ENCODE results near the gene LRWD1.
"Not testable (repeated sequence)": the region's sequence is repeated elsewhere in the genome, so short reads cannot be mapped to it uniquely, and the experiment has no call there.

Gene LRWD1

DNA sequence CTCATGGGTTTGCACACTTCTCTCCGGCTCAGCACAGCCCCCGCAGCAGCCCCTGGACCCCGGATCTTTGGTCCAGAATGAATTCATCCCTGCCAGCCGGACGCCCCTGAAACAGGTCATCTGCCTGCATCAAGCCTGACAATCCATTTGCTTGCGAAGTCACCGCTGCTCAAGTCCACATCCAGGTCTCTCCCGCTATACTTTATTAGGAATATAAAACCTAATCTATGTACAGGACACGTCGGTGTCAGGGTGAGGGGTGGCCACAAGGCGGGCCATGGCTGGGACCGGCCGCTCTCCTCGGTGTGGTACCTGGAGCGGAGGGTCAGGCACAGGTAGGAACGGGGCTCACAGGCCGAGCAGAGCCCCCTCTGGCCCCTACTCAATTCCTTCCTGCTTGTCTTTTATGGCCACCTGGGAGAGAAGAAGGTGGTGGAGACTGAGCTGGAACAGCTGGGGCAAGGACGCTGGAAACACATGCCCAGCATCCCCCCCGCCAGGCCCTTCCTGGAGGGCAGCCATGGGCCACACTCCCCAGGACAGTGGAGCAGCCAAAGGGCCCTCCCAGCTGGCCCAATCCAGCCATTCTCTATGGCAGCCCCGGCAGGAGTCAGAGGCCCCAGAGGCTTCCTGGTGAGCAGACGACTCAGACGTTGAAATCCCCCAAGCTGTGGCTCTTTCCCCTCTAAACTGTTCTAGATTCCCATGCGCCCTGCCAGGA is 8.6 kb downstream of the LRWD1 start:
- TF ChIP-seq, protein P1, sequence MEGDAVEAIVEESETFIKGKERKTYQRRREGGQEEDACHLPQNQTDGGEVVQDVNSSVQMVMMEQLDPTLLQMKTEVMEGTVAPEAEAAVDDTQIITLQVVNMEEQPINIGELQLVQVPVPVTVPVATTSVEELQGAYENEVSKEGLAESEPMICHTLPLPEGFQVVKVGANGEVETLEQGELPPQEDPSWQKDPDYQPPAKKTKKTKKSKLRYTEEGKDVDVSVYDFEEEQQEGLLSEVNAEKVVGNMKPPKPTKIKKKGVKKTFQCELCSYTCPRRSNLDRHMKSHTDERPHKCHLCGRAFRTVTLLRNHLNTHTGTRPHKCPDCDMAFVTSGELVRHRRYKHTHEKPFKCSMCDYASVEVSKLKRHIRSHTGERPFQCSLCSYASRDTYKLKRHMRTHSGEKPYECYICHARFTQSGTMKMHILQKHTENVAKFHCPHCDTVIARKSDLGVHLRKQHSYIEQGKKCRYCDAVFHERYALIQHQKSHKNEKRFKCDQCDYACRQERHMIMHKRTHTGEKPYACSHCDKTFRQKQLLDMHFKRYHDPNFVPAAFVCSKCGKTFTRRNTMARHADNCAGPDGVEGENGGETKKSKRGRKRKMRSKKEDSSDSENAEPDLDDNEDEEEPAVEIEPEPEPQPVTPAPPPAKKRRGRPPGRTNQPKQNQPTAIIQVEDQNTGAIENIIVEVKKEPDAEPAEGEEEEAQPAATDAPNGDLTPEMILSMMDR (IDR thresholded peaks at IDR 0.05; ENCODE audit: control insufficient read depth, extremely low read depth, insufficient read depth) = no peak
- DNase-seq (ENCODE audit: low read depth) = no peak
- H3K4me3 ChIP-seq (ENCODE audit: low read depth, low read length) = no peak overlapping the region

DNA sequence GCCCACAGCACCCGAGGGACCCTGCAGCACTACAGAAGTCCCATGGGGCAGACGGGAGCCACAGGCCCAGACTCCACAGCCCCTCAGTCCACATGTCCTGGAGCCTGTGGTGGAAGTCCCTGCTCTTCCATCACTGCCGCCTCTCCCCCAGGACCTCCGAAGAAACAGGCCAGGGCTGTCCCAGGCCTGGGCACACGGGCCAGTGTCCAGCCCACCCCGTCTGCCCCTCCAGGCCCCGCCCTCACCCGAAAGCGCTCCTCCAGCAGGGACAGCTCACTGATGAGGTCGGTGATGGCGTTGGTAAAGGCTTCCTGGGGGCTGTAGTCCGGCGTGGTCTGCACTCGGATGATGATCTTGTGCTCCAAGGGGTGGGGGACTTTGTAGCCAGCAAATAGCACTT is 9.3 kb downstream of the LRWD1 start:
- not testable (repeated sequence) for DNase-seq (ENCODE audit: low read depth); H3K4me3 ChIP-seq (ENCODE audit: low read depth, low read length)

DNA sequence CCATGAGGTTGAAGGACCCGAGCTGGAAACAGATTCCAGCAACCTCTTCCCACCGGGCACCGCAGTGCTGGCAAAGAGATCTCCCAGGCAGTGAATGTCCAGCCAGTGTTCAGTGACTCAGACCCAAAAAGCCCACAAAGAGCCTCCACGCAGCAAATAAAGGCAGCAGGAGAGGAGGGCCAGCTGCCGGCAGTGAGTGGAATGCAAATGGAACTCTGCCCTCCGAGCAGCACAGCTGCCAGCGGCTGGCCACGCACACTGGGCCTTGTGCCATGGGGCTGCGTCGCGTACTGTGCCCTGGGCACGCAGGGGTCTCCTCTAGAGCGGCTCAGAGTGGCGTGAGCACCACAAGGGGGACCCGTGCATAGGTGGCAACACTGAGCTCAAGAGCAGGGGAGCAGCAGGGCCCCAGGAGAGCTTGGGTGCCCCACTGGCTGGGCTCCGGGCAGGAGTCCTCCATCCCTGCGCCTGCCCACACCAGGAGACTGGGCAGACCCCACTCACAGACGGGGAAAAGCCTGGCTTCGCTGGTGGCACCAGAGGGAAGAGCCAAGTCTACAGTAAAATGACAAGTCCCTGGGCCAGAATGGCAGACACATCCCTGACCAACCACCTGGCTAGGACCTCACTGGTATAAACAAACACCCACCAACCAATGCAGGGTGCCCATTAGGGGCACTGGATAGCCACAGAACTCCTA is 10.1 kb downstream of the LRWD1 start:
- not testable (repeated sequence) for DNase-seq (ENCODE audit: low read depth); H3K4me3 ChIP-seq (ENCODE audit: low read depth, low read length)

DNA sequence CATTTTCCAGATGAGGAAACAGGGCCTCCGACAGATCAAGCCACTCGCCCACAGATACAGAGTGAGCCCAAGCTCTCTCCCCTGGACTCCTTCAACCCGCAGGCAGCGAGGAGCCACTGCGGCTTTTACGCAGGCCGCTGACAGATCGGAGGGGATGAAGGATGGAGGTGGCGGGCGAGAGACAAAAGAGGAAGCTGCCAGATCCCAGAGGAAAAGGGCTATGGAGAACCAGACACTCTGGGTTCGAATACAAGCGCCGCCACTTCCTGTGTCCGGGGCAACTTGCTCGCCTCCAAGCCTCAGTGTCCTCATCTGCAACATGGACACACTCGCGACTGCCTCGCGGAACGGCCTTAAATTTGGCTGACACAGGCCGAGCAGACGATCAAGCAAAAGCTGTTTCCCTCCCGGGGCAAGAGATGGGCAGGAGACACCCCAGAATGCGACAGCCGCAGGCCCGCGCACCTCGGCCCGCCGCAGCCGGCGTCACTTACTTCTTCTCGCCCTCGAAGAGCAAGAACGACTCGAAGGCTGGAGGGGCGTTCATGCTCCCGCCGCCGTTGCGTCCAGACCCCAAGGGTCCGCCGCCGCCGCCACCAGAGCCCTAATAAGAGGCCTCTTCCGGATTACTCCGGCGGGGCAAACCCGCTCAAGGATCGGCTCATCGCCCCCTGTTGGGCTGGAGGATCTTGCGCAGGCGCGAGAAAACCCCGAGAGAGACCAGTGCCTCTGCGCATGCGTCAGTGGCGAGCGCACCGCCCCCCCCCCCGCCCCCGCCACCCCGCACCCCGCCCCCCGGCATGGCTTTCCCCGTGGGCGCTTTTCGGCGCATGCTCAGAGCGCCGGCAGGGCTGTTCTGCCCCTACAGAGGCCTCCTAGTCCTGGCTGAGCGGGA is 13.8 kb downstream of the LRWD1 start, which contains the start of gene POLR2J:
Gene POLR2J (minus strand): TSS at position 609 of the 895 bp plus-strand sequence. CDS start 62 bp downstream, at position 547.
- not testable (repeated sequence) for DNase-seq (ENCODE audit: low read depth)
- peak within 1 kb of the TSS; percentile 45 for H3K4me3 ChIP-seq (ENCODE audit: low read depth, low read length)
- TF ChIP-seq, protein P1 (IDR thresholded peaks at IDR 0.05; ENCODE audit: control insufficient read depth, extremely low read depth, insufficient read depth) = peak; percentile 40

DNA sequence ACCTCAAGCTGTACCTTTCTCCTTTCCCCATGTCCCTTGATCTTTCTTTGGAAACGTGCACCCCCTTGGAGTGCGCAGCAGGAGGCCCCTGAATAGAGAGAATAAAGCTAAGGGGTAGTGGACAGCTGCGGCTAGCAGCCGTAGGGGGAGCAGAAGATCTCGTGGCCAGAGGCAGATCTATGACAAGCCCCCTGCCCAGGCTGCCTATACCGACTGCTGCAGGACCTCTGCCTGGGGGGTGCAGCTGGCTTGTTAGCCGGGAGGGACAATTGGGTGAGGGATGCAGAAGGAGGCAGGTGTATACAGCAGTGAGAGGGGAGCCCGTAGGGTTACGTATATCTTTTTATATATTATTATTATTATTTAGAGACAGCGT is 14.4 kb downstream of the LRWD1 start:
- H3K4me3 ChIP-seq (ENCODE audit: low read depth, low read length); DNase-seq (ENCODE audit: low read depth): not testable (repeated sequence)

DNA sequence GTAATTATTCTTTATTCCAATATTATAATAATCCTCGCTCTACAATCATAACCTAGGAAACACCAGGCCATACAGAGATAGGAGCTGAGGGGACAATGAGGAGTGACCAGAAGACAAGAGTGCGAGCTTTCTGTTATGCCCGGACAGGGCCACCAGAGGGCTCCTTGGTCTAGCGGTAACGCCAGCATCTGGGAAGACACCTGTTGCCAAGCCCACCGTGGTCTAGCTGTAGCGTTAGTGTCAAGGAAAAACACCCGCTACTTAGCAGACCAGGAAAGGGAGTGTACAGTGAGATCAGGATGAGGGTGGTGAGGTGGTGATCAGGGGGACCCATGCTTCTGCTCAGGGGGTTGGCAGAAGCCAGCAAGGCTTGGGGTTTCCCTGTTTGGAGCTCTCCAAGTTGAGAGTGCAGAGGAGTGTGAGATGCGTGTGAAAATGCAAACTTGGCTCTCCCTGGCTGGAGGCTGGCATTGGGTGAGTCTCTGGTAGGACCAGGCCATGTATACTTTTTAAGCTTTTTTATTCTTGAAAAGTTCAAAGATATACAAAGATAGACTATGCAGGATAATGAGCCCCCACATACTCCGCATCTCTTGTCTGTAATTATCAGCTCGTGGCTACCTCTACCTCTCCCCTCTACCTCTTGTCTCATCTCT is 15.3 kb downstream of the LRWD1 start:
- not testable (repeated sequence) for H3K4me3 ChIP-seq (ENCODE audit: low read depth, low read length); DNase-seq (ENCODE audit: low read depth)

DNA sequence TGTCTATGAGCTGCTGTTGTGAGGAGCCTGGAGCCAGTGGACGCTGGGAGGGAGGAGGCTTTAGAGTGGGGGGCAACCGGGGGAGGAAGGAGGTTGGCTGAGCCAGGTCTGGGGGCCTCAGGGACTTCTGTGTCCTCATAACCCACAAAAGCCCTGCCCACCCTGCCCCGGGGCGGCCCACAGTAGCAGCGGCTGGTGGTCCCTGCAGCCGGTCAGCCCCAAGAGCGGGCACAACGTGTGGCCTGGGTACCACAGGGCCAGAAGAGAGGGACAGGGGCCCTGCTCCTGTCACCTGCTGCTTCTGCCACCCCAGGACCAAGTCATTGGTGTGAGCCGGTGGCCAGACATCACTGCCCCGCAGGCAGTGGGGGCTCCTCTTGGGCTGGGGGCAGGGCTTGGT is 17.2 kb downstream of the LRWD1 start:
- not testable (repeated sequence) for DNase-seq (ENCODE audit: low read depth); H3K4me3 ChIP-seq (ENCODE audit: low read depth, low read length)

DNA sequence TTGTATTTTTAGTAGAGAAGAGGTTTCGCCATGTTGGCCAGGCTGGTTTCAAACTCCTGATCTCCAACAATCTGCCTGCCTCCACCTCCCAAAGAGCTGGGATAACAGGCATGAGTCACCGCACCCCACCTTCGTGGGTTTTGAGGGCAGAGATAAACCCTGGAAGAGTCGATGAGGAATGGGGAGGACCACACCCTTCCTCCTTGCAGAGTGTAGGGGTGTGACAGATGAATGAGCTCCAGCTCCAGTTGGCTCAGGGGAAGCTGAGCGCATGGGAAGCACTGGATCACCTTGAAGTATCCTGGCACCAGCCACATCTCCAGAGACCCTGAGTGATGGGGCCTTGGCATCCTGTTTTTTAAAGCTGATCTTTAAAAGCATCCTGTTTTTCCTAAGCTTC is 19.5 kb downstream of the LRWD1 start:
- DNase-seq (ENCODE audit: low read depth); H3K4me3 ChIP-seq (ENCODE audit: low read depth, low read length): not testable (repeated sequence)

DNA sequence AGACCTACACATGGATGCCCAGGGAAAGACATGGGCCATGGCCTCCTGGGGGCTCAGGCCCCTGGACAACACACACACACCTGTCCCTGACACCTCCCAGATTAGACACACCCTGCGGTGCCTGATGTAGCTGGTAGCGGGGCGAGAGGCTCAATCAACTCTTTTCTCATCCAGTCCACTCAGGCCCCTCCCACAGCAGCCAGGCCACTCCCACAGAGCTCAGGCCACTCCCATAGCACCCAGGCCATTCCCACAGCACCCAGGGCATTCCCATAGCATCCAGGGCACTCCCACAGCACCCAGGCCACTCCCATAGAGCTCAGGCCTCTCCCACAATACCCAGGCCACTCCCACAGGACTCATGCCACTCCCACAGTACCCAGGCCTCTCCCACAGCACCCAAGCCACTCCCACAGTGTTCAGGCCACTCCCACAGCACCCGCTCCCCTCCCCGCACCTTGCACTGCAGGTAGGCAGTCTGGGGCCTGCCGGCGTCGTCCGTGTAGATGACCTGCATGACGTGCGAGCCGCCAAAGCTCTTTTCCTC is 25.8 kb downstream of the LRWD1 start:
- DNase-seq (ENCODE audit: low read depth); H3K4me3 ChIP-seq (ENCODE audit: low read depth, low read length): not testable (repeated sequence)

DNA sequence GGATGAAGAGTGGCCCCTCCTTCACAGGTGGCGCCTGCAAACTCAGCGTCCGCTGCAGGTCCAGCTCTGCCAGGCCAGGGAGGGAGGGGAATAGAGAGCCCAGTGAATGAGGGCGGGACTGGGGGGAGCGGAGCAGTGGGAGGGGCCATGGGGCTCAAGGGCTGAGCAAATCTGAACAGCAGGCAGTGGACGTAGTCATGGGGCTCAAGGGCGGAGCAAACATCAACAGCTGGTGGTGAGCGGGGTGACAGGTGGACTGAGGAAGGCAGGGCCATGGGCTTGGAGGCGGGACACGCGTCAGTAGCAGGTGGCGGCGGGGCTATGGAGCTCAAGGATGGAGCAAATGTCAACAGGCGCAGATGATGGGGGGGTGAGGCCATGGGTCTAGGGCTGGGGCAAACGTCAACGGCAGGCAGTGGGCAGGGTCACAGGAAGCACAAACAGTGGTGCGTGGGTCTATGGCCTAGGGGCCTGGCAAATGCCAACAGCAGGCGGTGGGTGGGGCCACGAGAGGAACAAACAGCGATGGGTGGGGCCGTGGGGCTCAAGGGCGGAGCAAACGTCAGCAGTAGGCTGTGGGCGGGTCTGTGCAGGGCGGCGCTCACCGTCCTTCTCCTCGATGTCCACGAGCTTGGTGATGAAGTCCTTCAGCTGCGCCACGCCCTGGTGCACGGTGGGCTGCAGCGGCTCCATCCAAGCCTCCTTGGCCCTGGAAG is 28.6 kb downstream of the LRWD1 start:
- H3K4me3 ChIP-seq (ENCODE audit: low read depth, low read length); DNase-seq (ENCODE audit: low read depth): not testable (repeated sequence)

DNA sequence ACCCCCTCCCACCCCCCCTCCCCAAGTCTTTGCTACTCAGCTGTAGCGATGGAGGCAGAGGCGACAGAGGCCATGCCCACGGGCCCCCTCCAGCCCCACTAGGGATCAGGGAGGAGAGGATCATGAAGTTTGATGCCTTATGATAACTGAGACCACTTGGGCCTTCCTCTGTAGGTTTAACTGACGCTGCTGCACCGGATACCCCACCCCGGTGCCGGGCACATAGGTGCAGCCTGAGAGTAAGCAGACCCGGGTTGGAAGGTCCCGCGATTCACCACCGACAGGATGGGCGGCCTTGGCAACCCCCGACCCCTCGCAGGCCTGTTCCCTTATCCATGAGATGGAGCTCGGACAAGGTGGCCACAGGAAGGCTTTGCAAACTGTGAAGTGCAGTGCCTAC is 29.2 kb downstream of the LRWD1 start:
- DNase-seq (ENCODE audit: low read depth); H3K4me3 ChIP-seq (ENCODE audit: low read depth, low read length): not testable (repeated sequence)

DNA sequence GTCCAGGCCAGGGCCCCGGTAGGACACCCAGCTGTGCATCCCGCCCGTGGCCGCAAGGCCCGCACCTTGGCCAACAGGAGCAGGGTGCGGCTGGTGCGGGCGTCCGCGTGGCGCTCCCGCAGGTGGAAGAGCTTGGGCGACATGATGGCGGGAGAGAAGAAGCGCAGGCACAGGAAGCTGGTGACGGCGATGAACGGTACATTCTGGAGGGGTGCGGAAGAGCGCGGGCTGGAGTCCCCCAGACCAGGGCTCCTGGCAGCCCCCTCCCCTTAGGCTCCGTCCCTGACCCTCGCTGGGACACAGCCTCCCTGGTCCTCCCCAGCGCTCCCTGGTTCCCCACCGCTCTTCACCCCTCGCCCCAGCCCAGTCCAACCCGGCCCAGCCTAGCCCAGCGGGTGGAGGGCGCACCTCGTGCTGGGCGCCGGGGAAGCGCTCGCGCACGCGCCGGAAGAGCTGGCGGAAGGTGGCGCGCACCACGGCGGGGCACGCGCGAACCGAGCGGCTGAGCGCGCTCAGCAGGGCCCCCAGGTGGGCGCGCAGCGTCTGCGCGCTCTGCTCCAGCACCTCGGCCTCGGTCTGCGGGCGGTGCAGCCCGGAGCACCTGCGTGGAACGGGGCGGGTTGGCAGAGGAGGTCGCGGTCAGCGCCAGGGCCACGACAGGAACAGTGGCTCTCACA is 29.8 kb downstream of the LRWD1 start:
- H3K4me3 ChIP-seq (ENCODE audit: low read depth, low read length); DNase-seq (ENCODE audit: low read depth): not testable (repeated sequence)

DNA sequence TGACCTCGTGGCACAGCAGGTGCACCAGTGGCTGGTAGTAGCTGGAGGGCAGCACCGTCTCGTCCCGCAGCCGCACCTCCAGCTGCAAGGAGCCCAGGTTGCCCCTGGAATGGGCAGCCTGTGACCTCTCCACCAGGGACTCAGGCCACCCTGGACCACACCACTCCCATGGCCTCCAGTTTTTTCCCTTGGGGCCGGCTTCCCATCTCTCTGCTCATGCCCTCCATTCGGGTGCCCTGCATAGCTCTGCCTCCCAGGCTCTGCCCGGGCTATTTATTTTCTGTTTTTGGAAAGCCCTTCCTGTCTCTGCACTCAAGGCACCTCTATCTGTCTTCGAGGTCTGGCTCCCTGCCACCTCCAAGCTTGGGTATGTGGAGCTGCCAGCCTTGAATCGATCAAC is 32.1 kb downstream of the LRWD1 start:
- not testable (repeated sequence) for H3K4me3 ChIP-seq (ENCODE audit: low read depth, low read length); DNase-seq (ENCODE audit: low read depth)

DNA sequence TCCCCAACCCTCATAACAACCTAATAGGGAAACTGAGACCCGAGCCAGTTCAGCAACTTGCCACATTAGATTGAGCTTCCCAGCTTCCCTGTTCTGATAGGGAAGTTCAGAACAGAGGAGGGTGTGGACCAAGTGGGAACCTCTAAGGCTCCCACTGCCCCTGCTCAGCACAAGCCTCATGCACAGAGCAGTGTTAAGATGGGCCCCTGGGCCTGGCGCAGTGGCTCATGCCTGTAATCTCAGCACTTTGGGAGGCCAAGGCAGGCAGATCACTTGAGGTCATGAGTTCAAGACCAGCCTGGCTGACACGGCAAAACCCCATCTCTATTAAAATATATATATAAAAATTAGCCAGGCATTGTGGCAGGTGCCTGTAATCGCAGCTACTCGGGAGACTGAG is 32.5 kb downstream of the LRWD1 start:
- not testable (repeated sequence) for DNase-seq (ENCODE audit: low read depth)

DNA sequence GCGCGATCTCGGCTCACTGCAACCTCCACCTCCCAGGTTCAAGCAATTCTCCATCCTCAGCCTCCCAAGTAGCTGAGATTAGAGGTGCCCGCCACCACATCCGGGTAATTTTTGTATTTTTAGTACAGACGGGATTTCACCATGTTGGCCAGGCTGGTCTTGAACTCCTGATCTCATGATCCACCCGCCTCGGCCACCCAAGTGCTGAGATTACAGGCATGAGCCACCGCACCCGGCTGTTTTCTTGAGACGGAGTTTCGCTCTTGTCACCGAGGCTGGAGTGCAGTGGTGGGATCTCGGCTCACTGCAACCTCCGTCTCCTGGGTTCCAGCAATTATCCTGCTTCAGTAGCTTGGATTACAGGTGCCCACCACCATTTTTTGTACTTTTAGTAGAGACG is 33.5 kb downstream of the LRWD1 start:
- DNase-seq (ENCODE audit: low read depth); H3K4me3 ChIP-seq (ENCODE audit: low read depth, low read length): not testable (repeated sequence)

More for the DNA sequence above, 32.5 kb downstream of the LRWD1 start:
- not testable (repeated sequence) for H3K4me3 ChIP-seq (ENCODE audit: low read depth, low read length)

All from LNCaP clone FGC (cell line).